AG10803 (cell line): ENCODE data around the gene OTOA.
"Not testable (repeated sequence)": the region's sequence is repeated elsewhere in the genome, so short reads cannot be mapped to it uniquely, and the experiment has no call there.

Experiments
- DNase-seq: peaks from one replicate; pipeline ENCODE4 v3.0.0; 2010; ENCODE audit warnings: low read depth
- H3K4me3 ChIP-seq: 2 replicates; pipeline ENCODE4 v1.5.1; 2011; ENCODE audit warnings: mild to moderate bottlenecking, low read length, control low read depth
- TF ChIP-seq, protein P1 (sequence below): conservative IDR thresholded peaks from 2 replicates; pipeline ENCODE4 v1.5.1; 2011; ENCODE audit warnings: mild to moderate bottlenecking, low read length, control low read depth, inconsistent platforms

The OTOA gene

DNA sequence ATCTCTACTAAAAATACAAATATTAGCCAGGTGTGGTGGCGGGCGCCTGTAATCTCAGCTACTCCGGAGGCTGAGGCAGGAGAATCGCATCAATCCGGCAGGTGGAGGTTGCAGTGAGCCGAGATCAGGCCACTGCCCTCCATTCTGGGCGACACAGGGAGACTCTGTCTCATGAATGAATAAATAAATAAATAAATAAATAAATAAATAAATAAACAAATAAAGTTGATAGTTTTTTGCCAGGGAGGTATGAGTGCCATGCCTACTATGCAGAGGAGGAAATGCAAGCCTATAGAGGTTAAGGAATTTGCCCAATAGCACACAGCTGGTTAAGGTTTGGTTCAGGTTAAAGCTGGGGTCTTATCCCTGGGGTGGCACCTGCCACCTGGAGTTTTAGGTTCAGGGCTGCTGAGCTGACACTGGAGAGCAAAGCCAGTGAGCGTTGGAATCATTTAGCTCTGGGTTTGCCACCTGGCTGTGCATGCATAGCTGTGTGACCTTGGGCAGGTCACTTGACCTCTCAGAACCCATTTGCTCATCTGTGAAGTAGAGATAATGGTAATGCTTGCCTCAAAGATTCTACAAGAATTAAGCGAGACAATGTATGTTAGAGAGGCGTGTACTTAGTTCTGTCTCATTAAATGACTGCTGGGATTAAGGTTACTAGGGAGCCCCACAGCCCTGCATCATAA is 1.2 kb downstream of the OTOA start:
- H3K4me3 ChIP-seq: no peak overlapping the region
- TF ChIP-seq, protein P1, sequence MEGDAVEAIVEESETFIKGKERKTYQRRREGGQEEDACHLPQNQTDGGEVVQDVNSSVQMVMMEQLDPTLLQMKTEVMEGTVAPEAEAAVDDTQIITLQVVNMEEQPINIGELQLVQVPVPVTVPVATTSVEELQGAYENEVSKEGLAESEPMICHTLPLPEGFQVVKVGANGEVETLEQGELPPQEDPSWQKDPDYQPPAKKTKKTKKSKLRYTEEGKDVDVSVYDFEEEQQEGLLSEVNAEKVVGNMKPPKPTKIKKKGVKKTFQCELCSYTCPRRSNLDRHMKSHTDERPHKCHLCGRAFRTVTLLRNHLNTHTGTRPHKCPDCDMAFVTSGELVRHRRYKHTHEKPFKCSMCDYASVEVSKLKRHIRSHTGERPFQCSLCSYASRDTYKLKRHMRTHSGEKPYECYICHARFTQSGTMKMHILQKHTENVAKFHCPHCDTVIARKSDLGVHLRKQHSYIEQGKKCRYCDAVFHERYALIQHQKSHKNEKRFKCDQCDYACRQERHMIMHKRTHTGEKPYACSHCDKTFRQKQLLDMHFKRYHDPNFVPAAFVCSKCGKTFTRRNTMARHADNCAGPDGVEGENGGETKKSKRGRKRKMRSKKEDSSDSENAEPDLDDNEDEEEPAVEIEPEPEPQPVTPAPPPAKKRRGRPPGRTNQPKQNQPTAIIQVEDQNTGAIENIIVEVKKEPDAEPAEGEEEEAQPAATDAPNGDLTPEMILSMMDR: no peak
- no peak for DNase-seq

DNA sequence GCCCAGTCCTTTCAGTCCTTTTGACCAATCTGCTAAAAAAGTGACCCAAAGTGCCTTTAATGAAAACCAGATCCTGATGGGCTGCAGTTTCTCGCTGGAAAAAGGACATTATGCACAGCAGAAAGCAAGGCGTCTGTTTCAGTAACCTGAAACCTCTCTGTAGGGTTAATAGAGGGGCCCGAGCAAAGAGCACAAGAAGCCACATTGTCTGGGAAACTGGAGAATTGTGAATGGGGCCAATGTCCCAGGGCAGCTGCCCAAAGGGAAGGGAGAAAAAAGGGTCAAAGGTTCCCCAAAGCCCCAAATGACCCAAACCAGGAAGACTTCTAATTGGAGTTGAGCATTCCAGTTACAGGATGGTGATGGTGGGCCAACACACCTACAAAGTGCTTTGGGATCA is 3.0 kb downstream of the OTOA start:
- TF ChIP-seq, protein P1: no peak
- no peak for DNase-seq
- no peak overlapping the region for H3K4me3 ChIP-seq

DNA sequence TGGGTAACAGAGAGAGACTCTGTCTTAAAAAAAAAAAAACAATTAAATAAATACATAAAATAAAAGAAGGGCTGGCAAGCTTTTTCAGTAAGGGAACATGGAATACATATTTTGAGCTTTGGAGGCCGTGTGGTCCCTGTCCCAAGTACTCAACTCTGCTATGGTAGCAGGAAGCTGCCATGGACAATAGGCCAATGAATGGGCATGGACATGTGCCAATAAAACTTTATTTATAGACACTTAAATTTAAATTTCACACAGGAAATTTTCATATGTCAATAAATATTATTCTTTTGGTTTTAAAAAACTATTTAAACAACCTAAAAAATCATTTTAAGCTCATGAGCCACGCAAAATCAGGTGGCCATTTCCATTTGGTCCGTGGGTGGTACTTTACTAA is 3.8 kb downstream of the OTOA start:
- TF ChIP-seq, protein P1: no peak
- H3K4me3 ChIP-seq: no peak overlapping the region
- DNase-seq: no peak

DNA sequence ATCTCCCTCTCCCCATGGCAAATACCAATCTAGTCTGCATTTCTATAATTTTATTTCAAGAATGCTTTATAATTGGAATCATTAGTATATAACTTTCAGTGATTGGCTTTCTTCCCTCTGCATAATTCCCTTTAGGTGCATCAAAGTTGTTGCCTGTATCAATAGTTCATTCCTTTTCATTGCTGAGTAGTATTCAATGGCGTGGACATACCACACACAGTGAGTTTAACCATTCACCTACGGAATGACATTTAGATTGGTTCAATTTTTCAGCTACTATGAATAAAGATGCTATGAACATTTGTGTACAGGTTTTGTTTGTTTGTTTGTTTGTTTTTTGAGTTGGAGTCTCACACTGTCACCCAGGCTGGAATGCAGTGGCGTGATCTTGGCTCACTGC is 9.7 kb downstream of the OTOA start:
- TF ChIP-seq, protein P1: no peak
- no peak for DNase-seq
- no peak overlapping the region for H3K4me3 ChIP-seq

DNA sequence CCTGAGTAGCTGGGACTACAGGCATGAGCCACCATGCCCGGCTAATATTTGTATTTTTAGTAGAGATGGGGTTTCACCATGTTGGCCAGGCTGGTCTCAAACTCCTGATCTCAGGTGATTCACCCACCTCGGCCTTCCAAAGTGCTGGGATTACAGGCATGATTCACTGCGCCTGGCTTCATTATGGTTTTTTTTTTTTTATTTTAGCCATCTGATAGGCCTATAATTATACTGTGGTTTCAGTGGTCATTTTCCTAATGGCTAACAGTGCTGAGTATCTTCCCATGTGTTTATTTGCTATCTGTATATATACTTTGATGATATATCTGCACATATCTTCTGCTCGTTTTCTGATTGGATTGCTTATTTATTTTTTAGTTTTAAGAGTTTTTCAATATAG is 10.7 kb downstream of the OTOA start:
- DNase-seq, H3K4me3 ChIP-seq: not testable (repeated sequence)

DNA sequence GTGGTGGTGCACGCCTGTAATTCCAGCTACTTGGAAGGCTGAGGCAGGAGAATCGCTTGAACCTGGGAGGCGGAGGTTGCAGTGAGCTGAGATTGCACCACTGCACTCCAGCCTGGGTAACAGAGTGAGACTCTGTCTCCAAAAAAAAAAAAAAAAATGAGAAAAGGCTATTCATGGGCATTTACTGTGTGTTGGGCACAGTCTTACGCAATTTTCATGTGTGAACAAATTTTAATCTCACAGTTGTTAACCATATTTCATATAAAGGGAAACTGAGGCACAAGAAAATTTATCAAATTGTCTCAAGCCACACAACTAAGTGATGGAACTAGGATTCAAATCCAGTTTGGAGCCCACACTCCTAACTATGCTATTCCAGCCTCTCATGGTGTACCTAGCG is 16.9 kb downstream of the OTOA start:
- DNase-seq, H3K4me3 ChIP-seq: not testable (repeated sequence)

DNA sequence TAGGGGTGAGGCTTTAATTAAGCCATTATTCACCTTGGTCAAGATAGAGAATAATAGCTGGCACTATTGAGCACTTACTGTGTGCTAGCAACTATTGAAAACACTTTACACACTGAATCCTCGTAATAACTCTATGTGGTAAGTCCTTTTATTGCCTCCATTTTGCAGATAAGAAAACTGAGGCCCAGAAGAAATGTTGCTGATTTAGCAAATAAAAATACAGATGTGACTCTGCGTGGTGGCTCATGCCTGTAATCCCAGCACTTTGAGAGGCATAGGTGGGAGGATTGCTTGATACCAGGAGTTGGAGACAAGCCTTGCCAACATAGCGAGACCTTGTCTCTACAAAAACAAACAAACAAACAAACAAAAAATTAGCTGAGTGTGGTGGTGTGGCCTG is 19.4 kb downstream of the OTOA start:
- DNase-seq: no peak
- TF ChIP-seq, protein P1: no peak
- H3K4me3 ChIP-seq: no peak overlapping the region

DNA sequence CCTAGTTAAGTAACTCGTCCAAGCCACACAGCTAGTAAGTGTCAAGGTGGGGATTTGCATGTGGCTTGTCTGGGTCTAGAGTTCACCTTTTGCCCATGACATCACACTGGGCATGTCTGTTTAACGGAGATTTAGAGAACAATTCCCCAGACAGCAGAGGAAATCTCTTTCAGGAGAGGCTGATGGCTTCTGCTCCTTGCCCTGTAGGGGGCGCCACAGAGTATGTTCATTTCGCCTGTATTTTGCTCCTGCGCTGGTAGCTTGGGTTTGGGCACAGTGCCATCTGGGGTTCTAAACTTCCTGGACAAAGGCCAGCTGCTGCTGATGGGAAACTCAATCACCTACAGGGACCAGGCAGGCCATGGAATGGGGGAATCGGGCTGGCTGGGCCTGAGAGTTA is 20.4 kb downstream of the OTOA start:
- no peak for DNase-seq
- TF ChIP-seq, protein P1: peak; percentile 39
- H3K4me3 ChIP-seq: no peak overlapping the region
